ENCODE data around the gene PGRMC2.
A peak's percentile ranks its signal among the peaks of the same experiment; 100 is the strongest.

PGRMC2 gene

GRCh38 chr4:128265550-128265949 lies 22.1 kb downstream of the PGRMC2 start:
- TF ChIP-seq EP300 (IDR thresholded peaks at IDR 0.05; ENCODE audit: borderline replicate concordance): peak; percentile 60; the same call in 1 of the 2 replicates
- TF ChIP-seq TCF12 (IDR thresholded peaks at IDR 0.05; ENCODE audit: low read depth): peak; percentile 57; the same call in 1 of the 2 replicates
- peak; percentile 38; the same call in 1 of the 2 replicates for TF ChIP-seq TEAD4 (IDR thresholded peaks at IDR 0.05)

GRCh38 chr4:128256539-128256938 lies 31.1 kb downstream of the PGRMC2 start:
- TF ChIP-seq USF1 (IDR thresholded peaks at IDR 0.05): no peak
- TF ChIP-seq CREB1 (IDR thresholded peaks at IDR 0.05; ENCODE audit: low read depth): no peak
- TF ChIP-seq TEAD4 (IDR thresholded peaks at IDR 0.05): no peak

GRCh38 chr4:128255906-128256305 lies 31.7 kb downstream of the PGRMC2 start:
- TF ChIP-seq YY1 (IDR thresholded peaks at IDR 0.05; ENCODE audit: low read depth): no peak
- TF ChIP-seq CREB1 (IDR thresholded peaks at IDR 0.05; ENCODE audit: low read depth): no peak
- no peak for TF ChIP-seq TCF12 (IDR thresholded peaks at IDR 0.05; ENCODE audit: low read depth)
- TF ChIP-seq ZBTB7A (IDR thresholded peaks at IDR 0.05; ENCODE audit: low read depth): no peak
- no peak for TF ChIP-seq MAX (IDR thresholded peaks at IDR 0.05)
- TF ChIP-seq CEBPB (IDR thresholded peaks at IDR 0.05): no peak
- TF ChIP-seq REST (IDR thresholded peaks at IDR 0.05; ENCODE audit: low read depth): no peak
- no peak for TF ChIP-seq NFIC (IDR thresholded peaks at IDR 0.05)
- no peak for TF ChIP-seq EGR1 (IDR thresholded peaks at IDR 0.05)
- no peak for TF ChIP-seq TAF1 (IDR thresholded peaks at IDR 0.05; ENCODE audit: low read depth)
- no peak for TF ChIP-seq FOXM1 (IDR thresholded peaks at IDR 0.05; ENCODE audit: borderline replicate concordance, low read depth)
- no peak for TF ChIP-seq EP300 (IDR thresholded peaks at IDR 0.05; ENCODE audit: borderline replicate concordance)
- TF ChIP-seq TEAD4 (IDR thresholded peaks at IDR 0.05): no peak
- no peak for TF ChIP-seq USF1 (IDR thresholded peaks at IDR 0.05)
- TF ChIP-seq RAD21 (IDR thresholded peaks at IDR 0.05; ENCODE audit: low read depth): no peak

- TF ChIP-seq TAF1 (IDR thresholded peaks at IDR 0.05; ENCODE audit: low read depth): no peak
- TF ChIP-seq YY1 (IDR thresholded peaks at IDR 0.05; ENCODE audit: low read depth): 0 out of 2 replicates have a peak, but pooled peaks have one; percentile 26
- TF ChIP-seq RAD21 (IDR thresholded peaks at IDR 0.05; ENCODE audit: low read depth): no peak
These were observed 37.6 kb downstream of the PGRMC2 start for GRCh38 chr4:128249787-128250668.

GRCh38 chr4:128247906-128248305 lies 39.7 kb downstream of the PGRMC2 start:
- TF ChIP-seq MAX (IDR thresholded peaks at IDR 0.05) (no peak), USF1 (IDR thresholded peaks at IDR 0.05) (no peak), NFIC (IDR thresholded peaks at IDR 0.05) (no peak), ZBTB7A (IDR thresholded peaks at IDR 0.05; ENCODE audit: low read depth) (no peak), FOXM1 (IDR thresholded peaks at IDR 0.05; ENCODE audit: borderline replicate concordance, low read depth) (no peak), RAD21 (IDR thresholded peaks at IDR 0.05; ENCODE audit: low read depth) (no peak), TCF12 (IDR thresholded peaks at IDR 0.05; ENCODE audit: low read depth) (no peak)

- TF ChIP-seq EGR1 (IDR thresholded peaks at IDR 0.05) (no peak), NFIC (IDR thresholded peaks at IDR 0.05) (no peak), FOXM1 (IDR thresholded peaks at IDR 0.05; ENCODE audit: borderline replicate concordance, low read depth) (no peak), CEBPB (IDR thresholded peaks at IDR 0.05) (no peak), ZBTB7A (IDR thresholded peaks at IDR 0.05; ENCODE audit: low read depth) (no peak), MAX (IDR thresholded peaks at IDR 0.05) (no peak), TCF12 (IDR thresholded peaks at IDR 0.05; ENCODE audit: low read depth) (no peak)
These were observed 43.2 kb downstream of the PGRMC2 start for GRCh38 chr4:128244379-128244778.

- TF ChIP-seq RAD21 (IDR thresholded peaks at IDR 0.05; ENCODE audit: low read depth): no peak
- TF ChIP-seq USF1 (IDR thresholded peaks at IDR 0.05): no peak
- no peak for TF ChIP-seq EP300 (IDR thresholded peaks at IDR 0.05; ENCODE audit: borderline replicate concordance)
- no peak for TF ChIP-seq CREB1 (IDR thresholded peaks at IDR 0.05; ENCODE audit: low read depth)
- no peak for TF ChIP-seq MAX (IDR thresholded peaks at IDR 0.05)
- TF ChIP-seq EGR1 (IDR thresholded peaks at IDR 0.05): no peak
- TF ChIP-seq ZBTB7A (IDR thresholded peaks at IDR 0.05; ENCODE audit: low read depth): no peak
- no peak for TF ChIP-seq CEBPB (IDR thresholded peaks at IDR 0.05)
- TF ChIP-seq REST (IDR thresholded peaks at IDR 0.05; ENCODE audit: low read depth): no peak
- TF ChIP-seq FOXM1 (IDR thresholded peaks at IDR 0.05; ENCODE audit: borderline replicate concordance, low read depth): no peak
- TF ChIP-seq TEAD4 (IDR thresholded peaks at IDR 0.05): no peak
- TF ChIP-seq NFIC (IDR thresholded peaks at IDR 0.05): no peak
- TF ChIP-seq TCF12 (IDR thresholded peaks at IDR 0.05; ENCODE audit: low read depth): no peak
- TF ChIP-seq TAF1 (IDR thresholded peaks at IDR 0.05; ENCODE audit: low read depth): no peak
- no peak for TF ChIP-seq YY1 (IDR thresholded peaks at IDR 0.05; ENCODE audit: low read depth)
These were observed 45.0 kb downstream of the PGRMC2 start for GRCh38 chr4:128242601-128243000.
